Glutamatergic neuron (in vitro differentiated cells): ENCODE results near the gene SENP8. TPM values are rescaled to one million over a fixed set of nuclear protein-coding genes. Genes with fewer than 3 reads are reported as not detected.

Source experiments
- DNase-seq: peaks from one replicate; pipeline ENCODE4 v3.0.0; 2022
- H3K27ac Mint-ChIP-seq: one replicate; pipeline ENCODE4 v1.8.0; 2020; ENCODE audit warnings: mild to moderate bottlenecking, mixed read lengths, inconsistent platforms; ENCODE audit not compliant: unreplicated experiment
- H3K27me3 Mint-ChIP-seq: one replicate; pipeline ENCODE4 v1.8.0; 2020; ENCODE audit warnings: mild to moderate bottlenecking, moderate library complexity, mixed read lengths, inconsistent platforms; ENCODE audit not compliant: unreplicated experiment
- H3K36me3 Mint-ChIP-seq: one replicate; pipeline ENCODE4 v1.8.0; 2020; ENCODE audit warnings: mild to moderate bottlenecking, mixed read lengths, inconsistent platforms; ENCODE audit not compliant: unreplicated experiment
- H3K4me1 Mint-ChIP-seq: one replicate; pipeline ENCODE4 v1.8.0; 2020; ENCODE audit warnings: mild to moderate bottlenecking, low read depth, mixed read lengths, inconsistent platforms; ENCODE audit not compliant: unreplicated experiment
- H3K4me3 Mint-ChIP-seq: one replicate; pipeline ENCODE4 v1.8.0; 2020; ENCODE audit warnings: mild to moderate bottlenecking, mixed read lengths, inconsistent platforms; ENCODE audit not compliant: unreplicated experiment
- H3K9me3 Mint-ChIP-seq: one replicate; pipeline ENCODE4 v1.8.0; 2020; ENCODE audit warnings: mild to moderate bottlenecking, moderate library complexity, mixed read lengths, inconsistent platforms; ENCODE audit not compliant: unreplicated experiment
- total RNA-seq: library from RNA; stranded (reverse); fragmentation: NEBNext Ultra II Directional; extraction: Animal tissue kit (Norgen Biotek cat#: 25700); gene quantifications from one replicate; pipeline ENCODE4 v1.2.1, GENCODE V29; 2021; ENCODE audit not compliant: unreplicated experiment
- TF ChIP-seq, protein P1 (sequence below): fragments of 200-600 bp; sonication (generic); IDR thresholded peaks from one replicate; pipeline ENCODE4 v1.5.0; 2021; ENCODE audit not compliant: partially characterized antibody, unreplicated experiment

Gene SENP8
- total RNA-seq, 1 donor from 2014 or later = 6.3 TPM

DNA sequence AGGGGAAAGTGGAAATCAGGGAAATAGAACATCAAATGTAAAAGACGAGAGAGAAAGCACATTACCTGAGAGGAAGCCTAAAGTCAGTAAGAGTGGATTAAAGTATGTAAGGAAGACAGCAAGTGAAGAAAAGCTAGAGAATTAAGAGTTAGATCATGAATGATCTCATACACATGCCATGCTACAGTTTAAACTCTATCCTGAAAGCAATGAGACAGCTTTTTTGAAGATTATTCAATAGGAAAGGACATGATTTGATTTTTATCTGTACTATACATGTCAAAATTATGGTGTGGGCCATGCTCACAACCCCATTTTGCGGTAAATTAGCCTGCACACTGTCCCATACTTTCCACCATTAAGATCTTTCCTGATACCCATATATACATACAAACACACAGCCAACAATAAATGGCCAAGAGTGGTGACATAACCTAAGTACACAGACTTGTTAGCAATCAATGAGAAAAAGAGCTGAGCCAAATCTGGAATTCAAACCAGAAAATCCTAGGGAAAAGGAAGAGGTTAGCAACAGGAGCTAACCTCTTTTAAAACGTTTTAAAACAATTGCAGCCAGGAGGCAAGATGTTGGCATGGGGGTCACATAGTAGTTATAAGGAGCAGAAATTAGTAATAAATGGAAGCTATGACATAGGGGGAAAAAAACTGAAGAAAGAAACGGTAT lies 4.7 kb upstream of the SENP8 start:
- no peaks in the 10 kb centered on the region for H3K36me3 Mint-ChIP-seq
- peaks cover 5% of the 10 kb centered on the region for H3K9me3 Mint-ChIP-seq
- TF ChIP-seq, protein P1, sequence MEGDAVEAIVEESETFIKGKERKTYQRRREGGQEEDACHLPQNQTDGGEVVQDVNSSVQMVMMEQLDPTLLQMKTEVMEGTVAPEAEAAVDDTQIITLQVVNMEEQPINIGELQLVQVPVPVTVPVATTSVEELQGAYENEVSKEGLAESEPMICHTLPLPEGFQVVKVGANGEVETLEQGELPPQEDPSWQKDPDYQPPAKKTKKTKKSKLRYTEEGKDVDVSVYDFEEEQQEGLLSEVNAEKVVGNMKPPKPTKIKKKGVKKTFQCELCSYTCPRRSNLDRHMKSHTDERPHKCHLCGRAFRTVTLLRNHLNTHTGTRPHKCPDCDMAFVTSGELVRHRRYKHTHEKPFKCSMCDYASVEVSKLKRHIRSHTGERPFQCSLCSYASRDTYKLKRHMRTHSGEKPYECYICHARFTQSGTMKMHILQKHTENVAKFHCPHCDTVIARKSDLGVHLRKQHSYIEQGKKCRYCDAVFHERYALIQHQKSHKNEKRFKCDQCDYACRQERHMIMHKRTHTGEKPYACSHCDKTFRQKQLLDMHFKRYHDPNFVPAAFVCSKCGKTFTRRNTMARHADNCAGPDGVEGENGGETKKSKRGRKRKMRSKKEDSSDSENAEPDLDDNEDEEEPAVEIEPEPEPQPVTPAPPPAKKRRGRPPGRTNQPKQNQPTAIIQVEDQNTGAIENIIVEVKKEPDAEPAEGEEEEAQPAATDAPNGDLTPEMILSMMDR = no peak
- H3K4me3 Mint-ChIP-seq = peak overlapping the region; percentile 7
- peaks cover 3% of the 10 kb centered on the region for H3K27me3 Mint-ChIP-seq
- peaks cover 17% of the 10 kb centered on the region for H3K4me1 Mint-ChIP-seq
- H3K27ac Mint-ChIP-seq = no peak overlapping the region
- no peak for DNase-seq

DNA sequence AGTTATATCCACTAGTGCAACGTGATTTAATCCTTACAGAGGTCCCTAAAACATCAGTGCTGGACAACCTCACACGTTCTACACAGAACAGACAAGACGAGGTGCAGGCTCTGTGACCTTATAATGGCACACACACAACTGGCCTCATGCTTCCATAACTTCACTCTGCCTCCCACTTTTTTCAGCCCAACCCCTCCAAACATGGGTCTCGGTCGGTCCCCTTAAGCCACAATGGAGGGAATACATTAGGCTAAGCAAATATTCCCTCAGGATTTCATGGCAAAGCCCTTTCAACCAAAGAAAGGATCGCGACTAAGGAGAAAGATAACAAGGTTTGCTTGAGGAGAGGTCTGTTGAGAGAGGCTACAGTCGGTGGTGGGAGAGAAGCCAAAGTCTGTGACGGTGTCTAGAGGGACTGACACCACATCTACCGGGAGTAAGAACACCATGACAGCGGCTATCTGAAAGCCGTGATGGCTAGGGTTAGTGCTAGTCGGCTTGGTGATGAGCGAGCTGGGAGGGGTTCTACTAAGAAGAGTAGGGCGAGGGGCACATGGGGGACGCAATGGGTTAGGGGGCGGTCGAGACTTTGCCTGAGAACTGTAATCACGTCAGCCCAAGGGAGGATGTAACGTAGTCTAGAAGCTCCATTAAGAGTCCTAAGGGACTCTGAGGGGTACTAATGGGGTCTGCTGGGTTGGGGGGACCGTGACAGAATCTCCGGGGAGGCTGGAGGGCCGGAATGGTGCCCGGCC lies 1.3 kb upstream of the SENP8 start:
- DNase-seq = no peak
- Mint-ChIP-seq H3K27ac (peak overlapping the region; percentile 98), H3K36me3 (no peaks in the 10 kb centered on the region), H3K27me3 (peaks cover 3% of the 10 kb centered on the region), H3K9me3 (peaks cover 5% of the 10 kb centered on the region), H3K4me1 (peaks cover 25% of the 10 kb centered on the region), H3K4me3 (peak overlapping the region; percentile 98)
- TF ChIP-seq, protein P1 = no peak

DNA sequence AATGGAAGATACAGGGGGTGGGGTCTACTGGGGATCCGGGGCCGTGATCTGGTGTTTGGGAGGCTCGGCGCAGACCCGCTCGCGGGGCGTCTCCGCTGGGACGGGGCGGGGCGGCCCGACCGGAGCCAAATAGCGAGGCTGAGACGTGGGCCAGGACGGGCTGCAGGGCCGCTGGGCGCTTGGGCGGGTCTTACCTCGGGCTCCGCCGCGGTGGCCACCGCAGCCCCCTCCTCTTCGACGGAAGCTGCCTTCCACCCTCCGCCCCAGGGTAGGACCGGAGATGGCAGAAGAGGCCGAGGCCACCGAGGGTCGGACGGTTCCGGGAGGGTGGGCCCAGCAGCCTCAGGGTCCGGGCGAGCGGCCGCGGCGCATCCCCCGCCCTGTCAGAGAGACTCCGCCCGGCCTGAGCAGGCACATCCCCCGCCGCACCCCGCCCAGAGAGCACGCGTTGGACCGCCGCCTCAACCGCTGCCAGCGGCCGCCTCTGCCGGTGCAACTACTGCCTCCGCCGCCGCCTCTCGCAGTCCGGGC lies 652 bp upstream of the SENP8 start:
- H3K9me3 Mint-ChIP-seq = peaks cover 5% of the 10 kb centered on the region
- TF ChIP-seq, protein P1 = no peak
- no peaks in the 10 kb centered on the region for H3K36me3 Mint-ChIP-seq
- peak overlapping the region; percentile 98 for H3K27ac Mint-ChIP-seq
- H3K4me1 Mint-ChIP-seq = peaks cover 25% of the 10 kb centered on the region
- H3K4me3 Mint-ChIP-seq = peak overlapping the region; percentile 98
- peak; percentile 80 for DNase-seq
- H3K27me3 Mint-ChIP-seq = peaks cover 3% of the 10 kb centered on the region

DNA sequence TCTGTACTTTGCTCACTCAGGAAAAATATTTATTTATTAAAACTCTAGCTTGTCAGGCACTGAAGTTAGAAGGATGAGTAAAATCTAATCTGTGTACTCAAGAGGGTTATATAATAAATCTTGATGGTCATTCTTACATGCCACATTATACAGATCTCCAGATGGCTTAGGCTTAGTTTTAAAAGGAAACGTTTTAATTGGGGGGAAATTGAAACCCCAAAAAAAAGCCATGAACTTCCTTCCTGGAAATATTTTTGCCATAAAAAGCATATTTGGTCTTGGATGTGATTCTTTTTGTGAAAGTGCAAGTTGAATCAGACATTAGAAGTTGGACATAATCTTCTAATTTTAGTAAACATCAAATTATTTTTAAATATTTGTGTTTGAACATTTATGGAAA lies 6.0 kb downstream of the SENP8 start:
- TF ChIP-seq, protein P1 = no peak
- no peaks in the 10 kb centered on the region for H3K36me3 Mint-ChIP-seq
- H3K27ac Mint-ChIP-seq = no peak overlapping the region
- no peaks in the 10 kb centered on the region for H3K9me3 Mint-ChIP-seq
- peaks cover 4% of the 10 kb centered on the region for H3K4me1 Mint-ChIP-seq
- no peak overlapping the region for H3K4me3 Mint-ChIP-seq
- no peaks in the 10 kb centered on the region for H3K27me3 Mint-ChIP-seq
- DNase-seq = no peak
